HG03097 (cell line): ENCODE measurements around the gene TTC3.
"Not testable (repeated sequence)": the region's sequence is repeated elsewhere in the genome, so short reads cannot be mapped to it uniquely, and the experiment has no call there.

Source experiments
- ATAC-seq: cut with Tn5 transposase; IDR thresholded peaks from one replicate; pipeline ENCODE4 v1.9.1; 2021; ENCODE audit not compliant: unreplicated experiment, low FRiP score

TTC3 gene

GRCh38 chr21:37085726-37086125 is 12.7 kb downstream of the TTC3 start:
- no peak for ATAC-seq

- ATAC-seq: no peak
Measured at GRCh38 chr21:37087188-37087587, 14.1 kb downstream of the TTC3 start.

GRCh38 chr21:37088186-37088735 is 15.2 kb downstream of the TTC3 start:
- no peak for ATAC-seq

GRCh38 chr21:37093977-37094376 is 20.9 kb downstream of the TTC3 start:
- no peak for ATAC-seq

GRCh38 chr21:37095821-37096220 is 22.8 kb downstream of the TTC3 start:
- no peak for ATAC-seq

- ATAC-seq: no peak
Measured at GRCh38 chr21:37098751-37099150, 25.7 kb downstream of the TTC3 start.

DNA sequence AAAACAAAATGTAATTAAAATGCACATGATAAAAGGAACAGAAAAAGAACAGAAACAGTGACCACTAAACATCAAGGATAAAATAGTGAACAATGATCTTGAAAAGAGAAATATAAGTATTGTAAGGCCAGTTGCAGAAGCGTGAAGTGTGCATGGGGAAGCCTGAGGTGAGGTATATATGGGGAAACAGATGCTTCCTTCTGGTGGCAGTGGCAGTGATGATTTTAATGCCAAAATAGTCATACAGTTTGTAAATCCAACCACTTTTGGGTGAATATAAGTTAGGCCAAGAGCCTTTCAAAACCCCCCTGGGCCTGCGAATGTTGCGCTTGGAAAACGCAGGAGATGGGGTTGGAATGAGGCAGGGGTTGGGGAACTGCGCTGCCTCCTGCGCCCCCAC is 27.3 kb downstream of the TTC3 start:
- ATAC-seq: no peak

GRCh38 chr21:37101384-37101783 is 28.3 kb downstream of the TTC3 start:
- no peak for ATAC-seq

- ATAC-seq: not testable (repeated sequence)
Measured at GRCh38 chr21:37102746-37103145, 29.7 kb downstream of the TTC3 start.

DNA sequence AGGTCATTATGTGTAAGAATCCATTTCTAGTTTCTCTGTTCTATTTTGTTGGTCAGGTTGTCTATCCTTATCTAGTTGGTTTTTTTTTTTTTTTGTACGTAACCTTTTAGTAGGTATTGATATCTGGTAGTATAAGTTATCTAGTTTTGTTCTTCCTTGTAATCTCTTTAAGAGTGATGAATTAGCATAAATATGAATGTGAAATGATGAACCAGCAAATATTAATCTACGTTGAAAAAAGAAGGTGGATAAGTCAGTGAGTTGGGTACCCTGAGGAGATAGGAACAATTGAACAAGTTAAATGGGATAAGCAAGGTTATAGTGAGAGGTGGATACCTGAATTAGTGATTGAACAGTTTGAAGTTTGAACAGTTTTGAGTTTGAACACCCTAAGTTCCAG is 33.9 kb downstream of the TTC3 start:
- ATAC-seq: no peak

- not testable (repeated sequence) for ATAC-seq
Measured at GRCh38 chr21:37111029-37111428, 38.0 kb downstream of the TTC3 start.

DNA sequence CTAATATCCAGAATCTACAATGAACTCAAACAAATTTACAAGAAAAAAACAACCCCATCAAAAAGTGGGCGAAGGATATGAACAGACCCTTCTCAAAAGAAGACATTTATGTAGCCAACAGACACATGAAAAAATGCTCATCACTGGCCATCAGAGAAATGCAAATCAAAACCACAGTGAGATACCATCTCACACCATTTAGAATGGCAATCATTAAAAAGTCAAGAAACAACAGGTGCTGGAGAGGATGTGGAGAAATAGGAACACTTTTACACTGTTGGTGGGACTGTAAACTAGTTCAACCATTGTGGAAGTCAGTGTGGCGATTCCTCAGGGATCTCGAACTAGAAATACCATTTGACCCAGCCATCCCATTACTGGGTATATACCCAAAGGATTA is 41.2 kb downstream of the TTC3 start:
- not testable (repeated sequence) for ATAC-seq

- ATAC-seq: not testable (repeated sequence)
Measured at GRCh38 chr21:37116459-37116858, 43.4 kb downstream of the TTC3 start.

DNA sequence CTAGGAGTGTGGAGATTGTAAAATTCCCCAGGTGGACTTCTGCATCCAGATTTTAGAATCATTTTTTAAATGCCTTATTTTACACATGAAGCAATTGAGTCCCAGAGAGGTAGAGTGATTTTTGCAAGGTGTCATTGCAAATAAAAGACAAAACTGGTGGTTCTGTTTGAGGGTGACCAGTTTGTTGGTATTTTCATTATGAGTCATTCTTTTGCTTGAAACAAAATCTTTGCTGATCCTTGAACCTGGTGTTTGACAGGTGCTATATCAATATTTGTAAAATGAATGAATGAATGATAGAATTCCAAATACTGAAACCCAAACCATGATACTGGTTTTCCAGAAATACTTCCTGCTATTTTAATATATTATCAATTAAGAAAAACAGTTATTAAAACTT is 44.1 kb downstream of the TTC3 start:
- no peak for ATAC-seq

DNA sequence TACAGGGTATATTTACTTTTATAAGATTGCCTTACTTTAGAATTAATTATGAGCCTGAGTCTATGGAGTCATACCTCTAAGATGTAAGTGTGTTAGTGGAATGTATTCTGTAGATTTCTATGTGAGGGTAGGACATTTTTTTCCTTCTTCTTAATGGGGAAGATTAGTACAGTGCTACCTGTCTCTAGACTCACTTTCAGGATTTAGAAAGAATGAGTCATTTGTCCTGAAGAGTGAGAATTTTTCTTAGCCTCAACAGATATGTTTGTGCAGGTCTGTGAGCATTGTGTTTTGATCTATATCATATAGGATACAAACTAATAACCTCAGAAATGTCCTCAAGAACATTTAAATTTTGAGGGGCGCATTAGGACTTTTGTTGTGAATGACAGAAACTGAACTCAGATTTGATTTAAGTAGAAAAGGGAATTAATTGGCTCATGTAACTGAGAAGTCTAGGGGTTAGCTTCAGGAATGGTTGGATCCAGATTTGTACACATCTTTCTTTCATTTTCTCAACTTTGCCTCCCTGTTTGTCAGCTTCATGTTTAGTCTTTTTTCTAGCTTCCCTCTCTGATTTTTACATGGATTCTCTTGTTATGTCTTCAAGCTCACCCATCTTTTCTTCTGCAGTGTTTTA is 45.3 kb downstream of the TTC3 start:
- ATAC-seq: no peak

DNA sequence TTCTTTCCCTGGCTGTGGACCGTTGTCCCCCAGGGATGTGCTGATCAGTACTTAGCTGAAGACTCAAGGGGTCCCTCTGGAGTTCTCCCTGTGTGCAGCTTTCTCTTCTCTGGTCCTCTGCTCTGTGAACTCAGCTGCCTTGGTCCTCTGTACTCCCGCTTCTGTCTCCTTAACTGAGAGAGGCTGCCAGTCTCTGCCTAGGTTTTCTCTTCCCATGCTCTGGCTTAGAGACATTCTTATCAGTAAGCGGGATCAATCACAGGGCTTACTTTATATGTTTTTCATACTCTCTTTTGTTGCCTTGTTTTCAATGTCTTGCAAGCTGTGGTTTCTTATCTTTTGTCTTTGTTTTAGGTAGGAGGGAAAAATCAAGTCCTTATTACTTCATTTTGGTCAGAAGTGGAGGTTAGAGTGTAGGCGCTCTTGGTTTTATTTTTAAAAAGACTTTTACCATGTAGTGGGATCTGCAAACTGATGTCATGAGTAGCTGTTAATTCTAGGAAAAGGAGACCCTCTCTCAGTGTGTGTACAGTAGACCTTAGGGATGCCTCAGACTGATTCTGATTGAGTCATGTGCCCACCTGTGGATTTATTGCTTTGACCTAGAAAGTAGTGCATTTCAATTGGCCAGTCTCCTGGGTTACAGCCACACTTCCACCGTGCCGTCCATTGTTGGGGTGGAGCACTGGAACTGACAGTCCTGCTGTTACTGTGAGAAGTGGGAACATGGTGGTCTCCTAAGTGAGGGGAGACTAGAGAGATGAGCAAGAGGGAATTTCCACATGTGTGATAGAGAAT is 46.6 kb downstream of the TTC3 start:
- ATAC-seq: no peak

GRCh38 chr21:37128076-37128475 is 55.0 kb downstream of the TTC3 start:
- no peak for ATAC-seq

- ATAC-seq: no peak
Measured at GRCh38 chr21:37130971-37131370, 57.9 kb downstream of the TTC3 start.

DNA sequence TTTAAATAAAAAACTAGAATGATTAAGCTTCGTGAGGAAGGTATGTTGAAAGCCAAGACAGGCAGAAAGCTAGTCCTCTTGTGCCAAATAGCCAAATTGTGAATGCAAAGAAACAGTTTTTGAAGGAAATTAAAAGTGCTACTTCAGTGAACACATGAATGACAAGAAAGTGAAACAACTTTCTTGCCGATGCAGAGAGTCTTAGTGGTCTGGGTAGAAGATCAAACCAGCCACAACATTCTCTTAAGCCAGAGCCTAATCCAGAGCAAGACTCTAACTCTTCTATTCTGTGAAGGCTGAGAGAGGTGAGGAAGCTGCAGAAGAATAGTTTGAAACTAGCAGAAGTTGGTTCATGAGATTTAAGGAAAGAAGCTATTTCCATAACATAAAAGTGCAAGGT is 63.2 kb downstream of the TTC3 start:
- no peak for ATAC-seq

DNA sequence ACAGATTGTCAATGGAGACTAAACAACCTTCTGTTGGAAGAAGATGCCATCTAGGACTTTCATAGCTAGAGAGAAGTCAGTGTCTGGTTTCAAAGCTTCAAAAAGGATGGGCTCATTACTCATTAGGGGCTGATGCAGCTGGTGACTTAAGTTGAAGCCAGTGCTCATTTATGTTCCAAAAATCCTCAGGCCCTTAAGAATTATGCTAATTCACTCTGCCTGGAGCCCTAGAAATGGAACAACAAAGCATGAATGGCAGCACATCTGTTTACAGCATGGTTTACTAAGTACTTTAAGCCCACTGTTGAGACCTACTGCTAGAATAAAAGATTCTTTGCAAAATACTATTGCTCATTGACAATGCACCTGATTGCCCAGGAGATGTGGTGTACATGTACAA is 63.7 kb downstream of the TTC3 start:
- ATAC-seq: no peak

DNA sequence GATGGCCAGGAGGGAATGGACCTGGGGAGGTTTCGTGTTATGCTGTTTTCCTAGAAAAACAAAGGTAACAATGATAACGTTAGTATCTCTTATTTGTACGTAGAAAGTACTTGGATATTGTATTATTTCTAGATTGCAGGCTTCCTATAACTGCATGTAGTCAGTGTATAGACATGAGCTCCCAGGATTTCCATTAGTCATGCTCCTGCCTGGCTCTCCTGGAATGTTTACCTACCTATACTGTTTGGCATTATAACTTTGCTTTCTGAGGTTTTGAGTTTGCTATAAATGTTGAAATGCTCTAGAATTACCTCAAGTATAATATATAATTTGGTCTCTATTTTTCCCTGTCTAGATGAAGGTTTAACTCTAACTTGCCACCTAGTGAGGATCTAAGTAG is 66.1 kb downstream of the TTC3 start:
- no peak for ATAC-seq

- no peak for ATAC-seq
Measured at GRCh38 chr21:37139902-37140301, 66.8 kb downstream of the TTC3 start.
